CD8-positive, alpha-beta memory T cell (primary cell): ENCODE measurements around the gene CELF2. TPM values are rescaled to one million over a fixed set of nuclear protein-coding genes. Genes with fewer than 3 reads are reported as not detected.

Experiments used
- CTCF ChIA-PET: fragments of 350-600 bp; sonication (Branson Sonifier 250); formaldehyde crosslinking; loops from one replicate; lab custom pipeline; 2021; ENCODE audit warnings: antibody characterized with exemption; lab: Charles Lee
- POLR2A ChIA-PET: fragments of 350-600 bp; sonication (Branson Sonifier 250); formaldehyde crosslinking; loops from one replicate; lab custom pipeline; 2021; ENCODE audit warnings: antibody characterized with exemption; lab: Charles Lee
- DNase-seq, 5 donors: peaks; one replicate each; pipeline versions ENCODE4 v3.0.0 to v3.0.0-alpha.2; 2020 to 2022; ENCODE audit warnings: mixed read lengths in 1 of 5
- H3K27ac ChIP-seq: one replicate; pipeline ENCODE4 v1.7.0; 2013; ENCODE audit warnings: low read depth, mild to moderate bottlenecking, low read length, moderate library complexity
- H3K27me3 ChIP-seq: 2 replicates; pipeline ENCODE4 v1.7.0; 2013; ENCODE audit warnings: low read length, mild to moderate bottlenecking; ENCODE audit not compliant: insufficient read depth, poor library complexity, severe bottlenecking
- H3K36me3 ChIP-seq: 2 replicates; pipeline ENCODE4 v1.7.0; 2013; ENCODE audit warnings: mild to moderate bottlenecking, low read length, moderate library complexity; ENCODE audit not compliant: insufficient read depth
- H3K4me1 ChIP-seq: 2 replicates; pipeline ENCODE4 v1.7.0; 2013; ENCODE audit warnings: mild to moderate bottlenecking, low read length, moderate library complexity; ENCODE audit not compliant: insufficient read depth
- H3K4me3 ChIP-seq: 2 replicates; pipeline ENCODE4 v1.7.0; 2013; ENCODE audit warnings: mild to moderate bottlenecking, low read length
- H3K9me3 ChIP-seq: 2 replicates; pipeline ENCODE4 v1.7.0; 2013; ENCODE audit warnings: mild to moderate bottlenecking, low read length
- H3K27ac Mint-ChIP-seq, 8 donors: one replicate each; pipeline ENCODE4 v1.8.0; 2020 to 2021; ENCODE audit warnings: mixed read lengths in 8 of 8, mild to moderate bottlenecking in 6 of 8, inconsistent platforms in 3 of 8, moderate library complexity in 3 of 8
- H3K27me3 Mint-ChIP-seq, 2 donors: one replicate each; pipeline ENCODE4 v1.8.0; 2020 to 2021; ENCODE audit warnings: mixed read lengths in 2 of 2, mild to moderate bottlenecking in 1 of 2, moderate library complexity in 1 of 2
- H3K36me3 Mint-ChIP-seq, 3 donors: one replicate each; pipeline ENCODE4 v1.8.0; 2020 to 2021; ENCODE audit warnings: mixed read lengths in 3 of 3, inconsistent platforms in 1 of 3, mild to moderate bottlenecking in 1 of 3
- H3K4me1 Mint-ChIP-seq, 3 donors: one replicate each; pipeline ENCODE4 v1.8.0; 2020 to 2021; ENCODE audit warnings: mixed read lengths in 3 of 3, inconsistent platforms in 1 of 3, mild to moderate bottlenecking in 1 of 3
- H3K4me3 Mint-ChIP-seq, 7 donors: one replicate each; pipeline ENCODE4 v1.8.0; 2020 to 2021; ENCODE audit warnings: mixed read lengths in 7 of 7, mild to moderate bottlenecking in 6 of 7, moderate library complexity in 4 of 7, inconsistent platforms in 2 of 7
- H3K9me3 Mint-ChIP-seq, 5 donors: one replicate each; pipeline ENCODE4 v1.8.0; 2020 to 2022; ENCODE audit warnings: mixed read lengths in 5 of 5, mild to moderate bottlenecking in 3 of 5, moderate library complexity in 2 of 5, inconsistent platforms in 1 of 5
- polyA plus RNA-seq: library from polyadenylated mRNA; unstranded; fragments of 300-500 nt; fragmentation: Illumina TruSeq; gene quantifications from one replicate; pipeline ENCODE4 v1.2.3, GENCODE V29; 2021
- total RNA-seq, 2 experiments: library from RNA; stranded (reverse); gene quantifications; one replicate each; pipeline ENCODE4 v1.2.3, GENCODE V29; 2021

The CELF2 gene
- total and polyA plus RNA-seq, 3 experiments from 2014 or later, result 154 to 166 (median 155) TPM

DNA sequence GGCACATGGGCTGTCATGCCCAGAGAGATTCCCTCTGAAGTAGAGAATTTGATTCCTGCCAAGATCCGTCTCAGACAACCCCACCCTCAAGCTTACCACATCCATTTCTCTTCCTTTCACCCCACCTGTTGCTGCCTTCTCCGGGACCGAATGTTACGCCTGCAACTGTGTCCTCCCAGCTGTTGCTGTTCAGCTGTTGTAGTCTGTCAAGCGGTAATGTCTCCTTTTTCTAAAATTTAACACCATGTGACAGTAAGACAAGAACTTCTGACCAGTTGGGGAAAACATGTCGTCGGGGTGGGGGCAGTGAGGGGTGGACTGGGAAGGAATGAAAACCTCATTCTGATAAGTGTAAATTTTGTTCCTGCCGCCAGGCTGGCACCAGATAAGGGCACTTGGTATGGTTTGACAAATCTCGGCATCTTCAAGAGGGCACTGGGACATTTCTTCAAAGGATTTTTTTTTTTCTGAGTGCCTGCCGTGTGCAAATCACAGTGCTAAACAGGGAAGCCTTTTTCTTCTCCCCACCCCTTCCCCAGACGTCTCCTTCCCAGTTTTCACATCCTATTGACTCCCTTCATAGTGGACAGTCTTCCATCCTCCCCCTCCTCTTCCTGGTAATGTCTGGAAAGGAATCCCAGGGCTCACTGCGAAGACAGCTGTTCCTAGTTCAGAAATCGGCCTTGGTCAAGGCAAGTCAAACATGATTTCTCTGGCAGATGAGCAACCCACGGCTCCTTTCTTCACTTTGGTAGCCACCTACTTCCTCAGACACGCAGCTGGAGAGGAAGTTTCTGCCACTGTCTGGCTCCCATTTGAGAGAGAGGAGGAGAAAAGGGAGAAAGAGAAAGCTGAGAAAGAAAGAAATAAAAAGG lies 5.0 kb upstream of the CELF2 start:
- Histone ChIP-seq H3K27me3 (peaks cover 30% of the 10 kb centered on the region), H3K4me3 (no peak overlapping the region), H3K36me3 (no peaks in the 10 kb centered on the region), H3K4me1 (peaks cover 3% of the 10 kb centered on the region), H3K9me3 (no peaks in the 10 kb centered on the region), H3K27ac (no peak overlapping the region)
- ChIA-PET POLR2A (no interaction called here), CTCF (no interaction called here)
- no peak overlapping the region for H3K27ac Mint-ChIP-seq
- peaks cover 0 to 4% (median 2%) of the 10 kb centered on the region in 3 donors for H3K36me3 Mint-ChIP-seq
- H3K27me3 Mint-ChIP-seq, result peaks cover 47 to 93% of the 10 kb centered on the region in 2 donors
- DNase-seq, result no peak
- no peaks in the 10 kb centered on the region for H3K9me3 Mint-ChIP-seq
- peaks cover 8 to 21% (median 15%) of the 10 kb centered on the region in 3 donors for H3K4me1 Mint-ChIP-seq
- H3K4me3 Mint-ChIP-seq, result no peak overlapping the region

DNA sequence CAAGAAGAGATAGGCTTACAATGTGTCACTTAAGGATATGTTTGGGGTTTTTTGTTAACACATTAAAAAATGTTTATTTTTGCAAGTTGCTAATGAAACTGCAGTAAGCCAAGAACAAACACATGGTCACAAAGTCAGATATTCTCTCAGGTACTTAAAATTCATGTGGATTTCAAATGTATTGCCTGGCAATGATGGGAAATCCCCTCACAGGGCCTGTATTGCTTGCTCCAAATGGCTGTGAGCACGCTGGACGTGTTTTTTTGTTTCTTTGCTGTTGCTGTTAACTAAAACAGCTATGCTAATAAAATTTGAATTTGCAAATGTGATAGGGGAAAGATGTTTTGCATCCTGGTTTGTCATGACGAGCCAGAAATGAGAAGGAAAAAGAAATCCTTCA lies 3.8 kb upstream of the CELF2 start:
- Mint-ChIP-seq H3K4me3 (no peak overlapping the region), H3K36me3 (peaks cover 0 to 4% (median 2%) of the 10 kb centered on the region in 3 donors)
- POLR2A ChIA-PET, result no interaction called here

DNA sequence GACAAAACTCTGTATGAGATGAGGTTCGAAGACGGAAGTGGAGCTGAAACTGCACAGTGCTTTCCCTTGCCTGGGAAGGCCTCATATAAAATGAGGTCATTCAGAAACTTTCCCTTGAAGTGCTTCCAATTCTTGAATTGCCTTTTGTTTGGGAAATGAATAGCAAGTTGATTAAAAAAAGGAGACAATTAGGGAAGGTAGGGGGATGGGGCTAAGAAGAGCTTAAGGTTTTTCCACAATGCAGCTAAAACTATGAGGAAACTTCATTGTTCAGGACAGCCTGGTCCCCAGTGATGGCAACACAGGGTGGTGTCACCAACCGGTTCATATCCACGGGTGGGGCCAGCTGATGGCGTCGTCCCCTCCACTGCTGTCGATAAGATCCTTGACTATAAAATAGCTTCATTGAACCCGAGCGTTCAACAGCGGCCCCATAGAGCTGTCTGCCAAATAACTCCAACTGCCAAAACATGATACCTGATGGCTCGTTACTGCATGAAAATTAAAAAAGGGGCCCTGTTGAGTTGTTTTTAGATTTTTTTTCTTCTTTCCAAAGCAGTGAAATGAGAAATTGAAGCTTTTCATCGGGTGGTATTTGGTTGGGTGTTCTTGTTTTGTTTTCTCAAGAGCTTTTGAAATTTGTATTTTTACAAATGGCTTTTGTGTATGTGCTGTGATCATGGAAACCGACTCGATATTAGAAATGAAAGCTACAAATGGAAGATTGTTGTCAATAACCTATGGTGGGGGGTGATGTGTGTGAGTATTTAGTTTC lies 2.8 kb upstream of the CELF2 start:
- H3K27ac Mint-ChIP-seq, result no peak overlapping the region
- CTCF ChIA-PET, result interaction anchor here (0.7 to 1.5 kb wide), 3 partner anchors 9 to 21 kb away, joined by 3 read pairs; no protein-coding TSS in a partner anchor
- POLR2A ChIA-PET, result no interaction called here

More for the DNA sequence above, 3.8 kb upstream of the CELF2 start:
- CTCF ChIA-PET, result interaction anchor here (1.5 kb wide), 1 partner anchor 10 kb away, joined by 3 read pairs; no protein-coding TSS in a partner anchor
- DNase-seq, result no peak
- Histone ChIP-seq H3K9me3 (no peaks in the 10 kb centered on the region), H3K4me3 (no peak overlapping the region), H3K27me3 (peaks cover 33% of the 10 kb centered on the region), H3K4me1 (peaks cover 3% of the 10 kb centered on the region), H3K27ac (no peak overlapping the region), H3K36me3 (no peaks in the 10 kb centered on the region)
- Mint-ChIP-seq H3K4me1 (peaks cover 8 to 18% (median 11%) of the 10 kb centered on the region in 3 donors), H3K27ac (no peak overlapping the region), H3K27me3 (peaks cover 42 to 85% of the 10 kb centered on the region in 2 donors), H3K9me3 (no peaks in the 10 kb centered on the region)

DNA sequence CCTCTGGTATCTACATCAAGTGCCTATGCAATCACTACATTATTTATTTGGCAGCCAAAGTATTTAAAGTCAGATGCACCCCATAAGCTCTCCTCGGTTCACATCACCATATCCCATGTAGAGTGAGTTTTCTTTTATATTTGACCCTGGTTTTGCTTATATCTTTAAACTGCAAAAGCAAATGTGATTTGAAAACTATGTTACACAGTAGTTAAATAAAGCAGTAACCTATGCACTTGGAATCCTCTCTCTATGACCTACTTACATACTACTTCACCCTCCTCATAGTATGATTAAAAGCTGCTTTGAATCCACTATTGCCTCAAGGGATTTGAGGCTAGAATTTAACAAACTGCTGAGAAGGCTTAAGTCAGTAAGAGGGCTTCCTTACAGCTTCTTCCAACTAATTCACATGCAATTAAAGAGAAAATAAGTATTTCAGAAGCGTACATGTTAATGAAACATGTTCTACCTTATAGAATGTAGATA lies 2.2 kb upstream of the CELF2 start:
- DNase-seq, result no peak
- Mint-ChIP-seq H3K27ac (no peak overlapping the region), H3K4me1 (peaks cover 7 to 15% (median 11%) of the 10 kb centered on the region in 3 donors), H3K4me3 (no peak overlapping the region), H3K9me3 (peaks cover 0 to 2% (median 0%) of the 10 kb centered on the region in 5 donors), H3K36me3 (peaks cover 0 to 4% (median 2%) of the 10 kb centered on the region in 3 donors), H3K27me3 (peaks cover 37 to 88% of the 10 kb centered on the region in 2 donors)
- POLR2A ChIA-PET, result no interaction called here
- no peaks in the 10 kb centered on the region for H3K9me3 ChIP-seq
- peaks cover 3% of the 10 kb centered on the region for H3K4me1 ChIP-seq
- CTCF ChIA-PET, result interaction anchor here (0.7 to 1.0 kb wide), 3 partner anchors 8 to 21 kb away, joined by 3 read pairs; no protein-coding TSS in a partner anchor
- H3K36me3 ChIP-seq, result no peaks in the 10 kb centered on the region
- no peak overlapping the region for H3K4me3 ChIP-seq
- H3K27ac ChIP-seq, result no peak overlapping the region
- peaks cover 27% of the 10 kb centered on the region for H3K27me3 ChIP-seq

More for the DNA sequence above, 2.8 kb upstream of the CELF2 start:
- DNase-seq, result no peak
- H3K9me3 ChIP-seq, result no peaks in the 10 kb centered on the region
- H3K27me3 ChIP-seq, result peaks cover 31% of the 10 kb centered on the region
- H3K27ac ChIP-seq, result no peak overlapping the region
- no peak overlapping the region for H3K4me3 Mint-ChIP-seq
- no peaks in the 10 kb centered on the region for H3K36me3 ChIP-seq
- no peaks in the 10 kb centered on the region for H3K9me3 Mint-ChIP-seq
- H3K4me1 Mint-ChIP-seq, result peaks cover 7 to 15% (median 11%) of the 10 kb centered on the region in 3 donors
- H3K4me3 ChIP-seq, result no peak overlapping the region
- peaks cover 0 to 4% (median 2%) of the 10 kb centered on the region in 3 donors for H3K36me3 Mint-ChIP-seq
- H3K27me3 Mint-ChIP-seq, result peaks cover 40 to 86% of the 10 kb centered on the region in 2 donors
- peaks cover 3% of the 10 kb centered on the region for H3K4me1 ChIP-seq

DNA sequence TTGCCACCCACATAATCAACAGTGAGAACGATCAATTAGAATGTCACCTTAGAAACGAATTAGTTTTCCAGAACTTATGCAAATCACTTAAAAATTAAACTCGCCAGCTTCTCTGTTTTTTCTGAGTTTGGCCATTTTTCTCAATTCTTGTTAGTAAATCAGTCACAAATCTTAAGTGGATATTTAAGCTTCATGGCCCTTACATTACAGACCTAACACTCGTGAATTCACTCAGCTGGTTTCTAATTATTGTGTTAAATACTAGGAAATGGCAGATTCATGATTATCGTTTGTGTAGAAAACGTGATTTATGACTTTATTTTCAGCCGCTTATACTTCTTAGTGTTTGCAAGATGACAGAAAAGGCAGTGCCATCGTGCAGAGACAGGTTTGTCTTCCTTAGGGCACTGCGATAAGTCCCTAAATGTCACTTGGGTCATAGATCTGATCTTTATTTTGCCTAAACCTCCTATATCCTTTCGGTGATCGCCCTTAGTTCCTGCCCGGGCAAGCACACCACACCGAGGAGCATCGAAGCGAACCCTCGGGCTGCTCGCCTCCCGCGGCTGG lies 587 bp upstream of the CELF2 start:
- H3K4me3 ChIP-seq, result no peak overlapping the region
- no peak overlapping the region for H3K27ac ChIP-seq
- peaks cover 3% of the 10 kb centered on the region for H3K4me1 ChIP-seq
- H3K36me3 ChIP-seq, result no peaks in the 10 kb centered on the region
- peaks cover 0 to 4% (median 2%) of the 10 kb centered on the region in 3 donors for H3K36me3 Mint-ChIP-seq
- peaks cover 27% of the 10 kb centered on the region for H3K27me3 ChIP-seq
- POLR2A ChIA-PET, result no interaction called here
- no peaks in the 10 kb centered on the region for H3K9me3 ChIP-seq
- H3K27ac Mint-ChIP-seq, result peak overlapping the region in 3 of 8 donors; percentile 18 to 33 (median 27)
- H3K9me3 Mint-ChIP-seq, result peaks cover 0 to 2% (median 0%) of the 10 kb centered on the region in 5 donors
- no peak for DNase-seq
- H3K27me3 Mint-ChIP-seq, result peaks cover 36 to 84% of the 10 kb centered on the region in 2 donors
- CTCF ChIA-PET, result no interaction called here
- H3K4me1 Mint-ChIP-seq, result peaks cover 7 to 15% (median 11%) of the 10 kb centered on the region in 3 donors
- H3K4me3 Mint-ChIP-seq, result peak overlapping the region; percentile 29 to 79 (median 75)

DNA sequence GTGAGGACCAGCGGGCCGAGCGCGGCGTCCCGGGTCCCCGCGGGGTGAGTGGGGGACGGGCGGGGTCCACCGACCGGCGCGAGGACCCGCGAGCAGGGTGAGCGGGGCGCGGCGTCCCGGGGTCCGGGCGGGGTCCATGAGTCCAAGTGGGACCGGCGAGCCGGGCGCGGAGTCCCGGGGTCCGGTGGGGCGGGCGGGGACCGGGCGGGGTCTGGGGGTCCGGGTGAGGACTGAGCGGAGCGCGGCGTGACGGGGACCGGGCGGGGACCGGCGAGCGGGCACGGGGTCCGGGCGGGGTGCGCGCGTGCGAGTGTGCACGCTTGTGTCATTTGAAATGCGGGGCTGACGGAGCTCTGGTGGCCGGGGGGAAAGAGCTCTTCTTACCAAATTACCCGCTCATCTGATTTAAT lies 765 bp downstream of the CELF2 start:
- peaks cover 7 to 15% (median 11%) of the 10 kb centered on the region in 3 donors for H3K4me1 Mint-ChIP-seq
- Histone ChIP-seq H3K27me3 (peaks cover 22% of the 10 kb centered on the region), H3K4me1 (peaks cover 3% of the 10 kb centered on the region), H3K27ac (no peak overlapping the region), H3K4me3 (no peak overlapping the region), H3K9me3 (no peaks in the 10 kb centered on the region), H3K36me3 (no peaks in the 10 kb centered on the region)
- POLR2A ChIA-PET, result no interaction called here
- H3K36me3 Mint-ChIP-seq, result no peaks in the 10 kb centered on the region
- no peak for DNase-seq
- peaks cover 0 to 2% (median 0%) of the 10 kb centered on the region in 5 donors for H3K9me3 Mint-ChIP-seq
- peaks cover 26 to 84% of the 10 kb centered on the region in 2 donors for H3K27me3 Mint-ChIP-seq
- CTCF ChIA-PET, result no interaction called here
- peak overlapping the region; percentile 69 to 87 (median 81) for H3K4me3 Mint-ChIP-seq
- peak overlapping the region in 1 of 8 donors; percentile 33 for H3K27ac Mint-ChIP-seq

DNA sequence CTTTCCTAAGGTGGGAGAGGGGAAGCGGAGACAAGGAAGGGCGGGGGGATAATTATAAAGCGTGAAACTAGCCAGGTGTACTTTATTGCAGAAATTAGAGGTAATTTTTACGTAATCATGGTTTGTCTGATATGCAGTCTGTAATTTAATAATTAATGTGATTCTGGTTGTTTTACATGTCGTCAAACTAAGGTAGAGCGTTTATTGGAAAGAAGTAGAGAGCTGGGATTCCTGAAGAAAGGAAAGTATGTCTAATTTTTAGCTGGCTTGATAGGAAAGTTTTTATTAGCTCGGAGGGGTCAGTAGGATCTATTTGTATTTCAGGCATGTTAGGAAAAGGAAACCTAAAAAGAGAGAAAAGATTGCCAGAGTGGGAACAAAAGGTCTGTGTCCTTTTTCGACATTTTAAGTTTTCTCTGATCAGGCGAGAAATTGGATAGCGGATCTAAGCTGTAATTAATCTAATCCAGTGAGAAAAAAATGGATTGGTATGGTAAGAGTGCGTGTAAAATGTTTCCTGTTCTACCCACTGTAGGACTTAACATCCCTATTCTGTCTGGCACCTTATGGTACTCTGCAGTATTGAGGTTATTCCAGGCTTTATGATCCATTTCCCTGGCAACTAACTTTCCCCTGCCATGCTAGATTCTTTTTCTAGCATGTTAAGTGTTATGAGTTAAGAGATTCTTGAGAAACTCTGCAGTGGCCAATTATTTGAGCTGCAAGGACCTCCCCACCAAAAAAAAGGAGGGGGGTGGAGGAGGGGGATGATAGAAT lies 1.4 kb downstream of the CELF2 start:
- Histone ChIP-seq H3K27ac (no peak overlapping the region), H3K9me3 (no peaks in the 10 kb centered on the region), H3K36me3 (no peaks in the 10 kb centered on the region), H3K4me3 (no peak overlapping the region), H3K4me1 (peaks cover 3% of the 10 kb centered on the region), H3K27me3 (peaks cover 22% of the 10 kb centered on the region)
- H3K27me3 Mint-ChIP-seq, result peaks cover 26 to 80% of the 10 kb centered on the region in 2 donors
- no peaks in the 10 kb centered on the region for H3K36me3 Mint-ChIP-seq
- ChIA-PET POLR2A (interaction anchor here (0.6 kb wide), 1 partner anchor 190 kb away, joined by 5 read pairs; no protein-coding TSS in a partner anchor), CTCF (no interaction called here)
- peak overlapping the region in 1 of 8 donors; percentile 33 for H3K27ac Mint-ChIP-seq
- peak overlapping the region; percentile 69 to 87 (median 81) for H3K4me3 Mint-ChIP-seq
- peaks cover 0 to 2% (median 0%) of the 10 kb centered on the region in 5 donors for H3K9me3 Mint-ChIP-seq
- DNase-seq, result no peak
- peaks cover 7 to 15% (median 11%) of the 10 kb centered on the region in 3 donors for H3K4me1 Mint-ChIP-seq
